HL-60 (cell line): Measurements from ENCODE around the gene PLAGL1.

ENCODE experiments used
- DNase-seq, 2 experiments: peaks; one replicate each; pipeline ENCODE4 v3.0.0-alpha.2; 2010 to 2020; ENCODE audit warnings: low read depth in 1 of 2, low spot score in 1 of 2
- H3K27ac ChIP-seq: fragments of 250-450 bp; sonication (Bioruptor Pico); replicated peaks from 2 replicates; pipeline ENCODE4 v1.5.1; 2020; ENCODE audit warnings: mild to moderate bottlenecking, moderate library complexity
- H3K27me3 ChIP-seq: fragments of 250-450 bp; sonication (Bioruptor Pico); 2 replicates; pipeline ENCODE4 v1.5.1; 2021; ENCODE audit warnings: mild to moderate bottlenecking, moderate library complexity; ENCODE audit not compliant: insufficient read depth, poor library complexity, severe bottlenecking
- H3K4me3 ChIP-seq: replicated peaks from 2 replicates; pipeline ENCODE4 v1.5.1; 2011; ENCODE audit warnings: mild to moderate bottlenecking, control low read depth, low read length; ENCODE audit not compliant: insufficient read depth
- CTCF ChIP-seq: IDR thresholded peaks from one replicate; pipeline ENCODE4 v1.5.1; 2011; ENCODE audit warnings: low read length, control low read depth, inconsistent platforms; ENCODE audit not compliant: insufficient read depth
- GABPA ChIP-seq: IDR thresholded peaks from 2 replicates; pipeline ENCODE4 v1.6.1; 2012; ENCODE audit warnings: low read depth
- POLR2AphosphoS5 ChIP-seq: IDR thresholded peaks from 2 replicates; pipeline ENCODE4 v1.6.1; 2012; ENCODE audit warnings: low read depth
- REST ChIP-seq: IDR thresholded peaks from 2 replicates; pipeline ENCODE4 v1.6.1; 2012; ENCODE audit warnings: low read depth; ENCODE audit not compliant: insufficient replicate concordance
- SPI1 ChIP-seq: IDR thresholded peaks from 2 replicates; pipeline ENCODE4 v1.6.1; 2012; ENCODE audit warnings: low read depth, mild to moderate bottlenecking, borderline replicate concordance

The PLAGL1 gene

GRCh38 chr6:143952947-143953701 lies 54.9 kb downstream of the PLAGL1 start:
- Histone ChIP-seq H3K27ac (no peak overlapping the region), H3K27me3 (no peaks in the 10 kb centered on the region), H3K4me3 (no peak overlapping the region)
- TF ChIP-seq GABPA (no peak), REST (no peak), POLR2AphosphoS5 (no peak), SPI1 (no peak), CTCF (no peak)
- no peak for DNase-seq

- H3K27me3 ChIP-seq: no peaks in the 10 kb centered on the region
- DNase-seq: no peak
- TF ChIP-seq REST (no peak), POLR2AphosphoS5 (no peak), CTCF (no peak), SPI1 (no peak), GABPA (no peak)
- no peak overlapping the region for H3K27ac ChIP-seq
- H3K4me3 ChIP-seq: no peak overlapping the region
Observed at GRCh38 chr6:143952060-143952778, 55.8 kb downstream of the PLAGL1 start.

GRCh38 chr6:143950875-143951274 lies 57.2 kb downstream of the PLAGL1 start:
- TF ChIP-seq CTCF (no peak), GABPA (no peak), SPI1 (no peak), REST (no peak), POLR2AphosphoS5 (no peak)
- Histone ChIP-seq H3K27ac (no peak overlapping the region), H3K4me3 (no peak overlapping the region), H3K27me3 (no peaks in the 10 kb centered on the region)
- no peak for DNase-seq
